ENCODE results near the gene OOSP3.

- TF ChIP-seq CTCF (IDR thresholded peaks at IDR 0.05; ENCODE audit: low read depth, low read length) (no peak), MYC (IDR thresholded peaks at IDR 0.05; ENCODE audit: low read depth, low read length) (no peak), POLR2A (IDR thresholded peaks at IDR 0.05; ENCODE audit: extremely low read depth, insufficient read length) (no peak)
- TF ChIP-seq, protein P1, sequence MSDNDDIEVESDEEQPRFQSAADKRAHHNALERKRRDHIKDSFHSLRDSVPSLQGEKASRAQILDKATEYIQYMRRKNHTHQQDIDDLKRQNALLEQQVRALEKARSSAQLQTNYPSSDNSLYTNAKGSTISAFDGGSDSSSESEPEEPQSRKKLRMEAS (IDR thresholded peaks at IDR 0.05; ENCODE audit: low read depth, low read length) = no peak
Observed at GRCh38 chr11:59866836-59867235, 11.7 kb upstream of the OOSP3 start.

All from NB4 (cell line).